ENCODE results near the gene FANCB. TPM values are rescaled to one million over a fixed set of nuclear protein-coding genes. Genes with fewer than 3 reads are reported as not detected.

Gene FANCB
- total and polyA plus RNA-seq, 4 donors, result 0.07 to 6.2 (median 0.29) TPM

GRCh38 chrX:14826319-14826718 lies 46.5 kb downstream of the FANCB start:
- H3K4me1 ChIP-seq (ENCODE audit: control insufficient read depth in 4 of 4, insufficient read depth in 4 of 4, low read length in 3 of 4), result no peaks in the 10 kb centered on the region
- DNase-seq (ENCODE audit: low spot score), result no peak
- H3K27me3 ChIP-seq (ENCODE audit: control insufficient read depth in 4 of 4, insufficient read depth in 4 of 4, low read length in 3 of 4), result no peaks in the 10 kb centered on the region
- 88% methylated on average over 3 of the region's 3 CpGs for WGBS
- peaks cover 0 to 3% (median 0%) of the 10 kb centered on the region in 4 donors for H3K9me3 ChIP-seq (ENCODE audit: control insufficient read depth in 4 of 4, low read length in 3 of 4)
- no peak for TF ChIP-seq YY1 (IDR thresholded peaks at IDR 0.05)
- no peak for TF ChIP-seq RAD21 (IDR thresholded peaks at IDR 0.05)
- TF ChIP-seq GABPA (IDR thresholded peaks at IDR 0.05 in 1 of 2, conservative IDR thresholded peaks at IDR 0.05 in 1 of 2), result no peak
- TF ChIP-seq RXRA (IDR thresholded peaks at IDR 0.05), result no peak
- no peak for TF ChIP-seq FOXA2 (IDR thresholded peaks at IDR 0.05)
- no peak for TF ChIP-seq SP1 (IDR thresholded peaks at IDR 0.05)
- no peak for TF ChIP-seq NR2F2 (IDR thresholded peaks at IDR 0.05)
- TF ChIP-seq REST (IDR thresholded peaks at IDR 0.05), result no peak
- no peak for TF ChIP-seq TAF1 (conservative IDR thresholded peaks at IDR 0.05)
- TF ChIP-seq, protein P1, sequence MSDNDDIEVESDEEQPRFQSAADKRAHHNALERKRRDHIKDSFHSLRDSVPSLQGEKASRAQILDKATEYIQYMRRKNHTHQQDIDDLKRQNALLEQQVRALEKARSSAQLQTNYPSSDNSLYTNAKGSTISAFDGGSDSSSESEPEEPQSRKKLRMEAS (IDR thresholded peaks at IDR 0.05), result no peak
- no peak for TF ChIP-seq HNF4G (IDR thresholded peaks at IDR 0.05)
- H3K36me3 ChIP-seq (ENCODE audit: control insufficient read depth in 4 of 4, insufficient read depth in 3 of 4, low read depth in 1 of 4, low read length in 3 of 4), result no peaks in the 10 kb centered on the region
- no peak overlapping the region for H3K27ac ChIP-seq (ENCODE audit: low read depth in 1 of 2, low read length in 2 of 2)
- no peak overlapping the region for H3K9ac ChIP-seq (ENCODE audit: low read depth in 1 of 2, low read length in 2 of 2)
- no peak overlapping the region for H3K4me3 ChIP-seq (ENCODE audit: low read depth in 1 of 3, low read length in 3 of 3)

DNA sequence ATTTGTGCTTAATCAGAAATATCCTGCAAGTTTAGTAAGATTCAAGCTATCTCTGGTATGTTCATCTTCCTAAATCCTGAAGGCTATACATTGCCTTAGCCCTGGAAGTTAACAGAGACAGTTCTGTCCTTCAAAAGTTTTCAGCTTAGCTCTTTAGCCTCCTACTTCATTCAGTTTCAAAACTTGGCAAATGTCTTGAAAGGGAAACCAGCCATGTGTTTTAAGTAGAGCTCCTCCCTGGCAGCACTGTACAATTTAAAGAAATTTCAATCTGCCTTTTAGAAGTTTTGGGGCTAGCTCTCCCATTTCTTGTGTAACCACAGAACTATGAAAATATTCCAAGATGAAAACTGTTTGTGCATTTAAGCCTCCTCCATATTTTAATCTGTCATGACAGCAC lies 47.0 kb downstream of the FANCB start:
- Histone ChIP-seq H3K4me1 (ENCODE audit: control insufficient read depth in 4 of 4, insufficient read depth in 4 of 4, low read length in 3 of 4) (no peaks in the 10 kb centered on the region), H3K36me3 (ENCODE audit: control insufficient read depth in 4 of 4, insufficient read depth in 3 of 4, low read depth in 1 of 4, low read length in 3 of 4) (no peaks in the 10 kb centered on the region), H3K27ac (ENCODE audit: low read depth in 1 of 2, low read length in 2 of 2) (no peak overlapping the region), H3K9ac (ENCODE audit: low read depth in 1 of 2, low read length in 2 of 2) (no peak overlapping the region), H3K9me3 (ENCODE audit: control insufficient read depth in 4 of 4, low read length in 3 of 4) (peaks cover 0 to 3% (median 0%) of the 10 kb centered on the region in 4 donors), H3K4me3 (ENCODE audit: low read depth in 1 of 3, low read length in 3 of 3) (no peak overlapping the region), H3K27me3 (ENCODE audit: control insufficient read depth in 4 of 4, insufficient read depth in 4 of 4, low read length in 3 of 4) (no peaks in the 10 kb centered on the region)
- DNase-seq (ENCODE audit: low spot score), result no peak
- TF ChIP-seq TAF1 (conservative IDR thresholded peaks at IDR 0.05) (no peak), HNF4G (IDR thresholded peaks at IDR 0.05) (no peak), YY1 (IDR thresholded peaks at IDR 0.05) (no peak), JUND (IDR thresholded peaks at IDR 0.05) (no peak), FOXA1 (IDR thresholded peaks at IDR 0.05) (no peak), GABPA (IDR thresholded peaks at IDR 0.05 in 1 of 2, conservative IDR thresholded peaks at IDR 0.05 in 1 of 2) (no peak)
- TF ChIP-seq, protein P2, sequence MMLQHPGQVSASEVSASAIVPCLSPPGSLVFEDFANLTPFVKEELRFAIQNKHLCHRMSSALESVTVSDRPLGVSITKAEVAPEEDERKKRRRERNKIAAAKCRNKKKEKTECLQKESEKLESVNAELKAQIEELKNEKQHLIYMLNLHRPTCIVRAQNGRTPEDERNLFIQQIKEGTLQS (IDR thresholded peaks at IDR 0.05), result no peak
- TF ChIP-seq, protein P3, sequence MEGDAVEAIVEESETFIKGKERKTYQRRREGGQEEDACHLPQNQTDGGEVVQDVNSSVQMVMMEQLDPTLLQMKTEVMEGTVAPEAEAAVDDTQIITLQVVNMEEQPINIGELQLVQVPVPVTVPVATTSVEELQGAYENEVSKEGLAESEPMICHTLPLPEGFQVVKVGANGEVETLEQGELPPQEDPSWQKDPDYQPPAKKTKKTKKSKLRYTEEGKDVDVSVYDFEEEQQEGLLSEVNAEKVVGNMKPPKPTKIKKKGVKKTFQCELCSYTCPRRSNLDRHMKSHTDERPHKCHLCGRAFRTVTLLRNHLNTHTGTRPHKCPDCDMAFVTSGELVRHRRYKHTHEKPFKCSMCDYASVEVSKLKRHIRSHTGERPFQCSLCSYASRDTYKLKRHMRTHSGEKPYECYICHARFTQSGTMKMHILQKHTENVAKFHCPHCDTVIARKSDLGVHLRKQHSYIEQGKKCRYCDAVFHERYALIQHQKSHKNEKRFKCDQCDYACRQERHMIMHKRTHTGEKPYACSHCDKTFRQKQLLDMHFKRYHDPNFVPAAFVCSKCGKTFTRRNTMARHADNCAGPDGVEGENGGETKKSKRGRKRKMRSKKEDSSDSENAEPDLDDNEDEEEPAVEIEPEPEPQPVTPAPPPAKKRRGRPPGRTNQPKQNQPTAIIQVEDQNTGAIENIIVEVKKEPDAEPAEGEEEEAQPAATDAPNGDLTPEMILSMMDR (IDR thresholded peaks at IDR 0.05; ENCODE audit: low read depth, low read length, missing input control), result no peak

Measured in liver (tissue), 9 donors.